ENCODE results near the gene DCD. TPM values are rescaled to one million over a fixed set of nuclear protein-coding genes. Genes with fewer than 3 reads are reported as not detected.

The DCD gene
- total and polyA plus RNA-seq, 2 of the 8 experiments (the other 6 are each of a cell fraction or from before 2014, with no cell fraction given), result not detected

GRCh38 chr12:54697851-54698250 lies 49.7 kb upstream of the DCD start:
- H2BK5ac ChIP-seq (ENCODE audit: low read depth, low read length), result no peak overlapping the region
- H2AK5ac ChIP-seq (ENCODE audit: low read depth, low read length), result no peak overlapping the region
- no peak overlapping the region for H3K27ac ChIP-seq (ENCODE audit: low read depth, low read length)
- H3K23ac ChIP-seq (ENCODE audit: insufficient read length), result no peak overlapping the region
- H3K79me2 ChIP-seq (ENCODE audit: control insufficient read depth in 1 of 2, insufficient read depth in 2 of 2, low read length in 2 of 2), result no peaks in the 10 kb centered on the region
- DNase-seq (ENCODE audit: low read depth in 1 of 2, low spot score in 2 of 2) (no peak), FAIRE-seq (no peak)
- H3K56ac ChIP-seq (replicated peaks; ENCODE audit: insufficient read length, low read depth, low read length), result no peak overlapping the region
- H2BK120ac ChIP-seq (replicated peaks; ENCODE audit: low read depth, low read length), result no peak overlapping the region
- TF ChIP-seq JUN (IDR thresholded peaks at IDR 0.05; ENCODE audit: low read depth, low read length) (no peak), GABPA (IDR thresholded peaks at IDR 0.05; ENCODE audit: borderline replicate concordance, insufficient read depth, low read length) (no peak), PHF8 (conservative IDR thresholded peaks at IDR 0.05; ENCODE audit: low read depth, low read length) (no peak), SIRT6 (IDR thresholded peaks at IDR 0.05; ENCODE audit: low read length) (no peak), KDM4A (IDR thresholded peaks at IDR 0.05; ENCODE audit: low read depth, low read length, severe bottlenecking) (no peak), EZH2 (IDR thresholded peaks at IDR 0.05; ENCODE audit: low read depth, low read length, severe bottlenecking) (no peak), EP300 (IDR thresholded peaks at IDR 0.05; ENCODE audit: borderline replicate concordance in 1 of 2, low read depth in 2 of 2, low read length in 2 of 2) (no peak), SP2 (IDR thresholded peaks at IDR 0.05; ENCODE audit: low read length) (no peak), TAF7 (optimal IDR thresholded peaks at IDR 0.05; ENCODE audit: borderline replicate concordance, low read depth, low read length) (no peak), YY1 (IDR thresholded peaks at IDR 0.05; ENCODE audit: low read depth, low read length) (no peak), KDM5A (IDR thresholded peaks at IDR 0.05; ENCODE audit: low read length) (no peak), RBBP5 (IDR thresholded peaks at IDR 0.05; ENCODE audit: borderline replicate concordance, low read depth, low read length) (no peak)
- CTCF ChIA-PET (ENCODE audit: partially characterized antibody), result interaction anchor here (1.0 to 1.4 kb wide), 2 partner anchors 9 to 27 kb away, joined by 3 read pairs; no protein-coding TSS in a partner anchor
- H2BK12ac ChIP-seq (ENCODE audit: low read depth, low read length), result no peak overlapping the region
- no peak overlapping the region for H4K8ac ChIP-seq (ENCODE audit: extremely low read depth, insufficient read depth, low read length)
- no peaks in the 10 kb centered on the region for H3K4me1 ChIP-seq (replicated peaks in 1 of 4; ENCODE audit: control insufficient read depth in 3 of 4, insufficient read depth in 4 of 4, low read length in 3 of 4)
- H2BK15ac ChIP-seq (ENCODE audit: low read length), result no peak overlapping the region
- no peaks in the 10 kb centered on the region for H3K36me3 ChIP-seq (ENCODE audit: control insufficient read depth in 2 of 4, insufficient read depth in 4 of 4, low read length in 3 of 4)
- H4K91ac ChIP-seq (replicated peaks; ENCODE audit: insufficient read length, low read length), result no peak overlapping the region
- H3K23me2 ChIP-seq (ENCODE audit: low read depth, low read length), result no peaks in the 10 kb centered on the region
- H4K5ac ChIP-seq (ENCODE audit: insufficient read length, low read depth, low read length), result no peak overlapping the region
- H3K79me1 ChIP-seq (ENCODE audit: low read depth, low read length), result no peaks in the 10 kb centered on the region
- H3K27me3 ChIP-seq (replicated peaks in 1 of 4; ENCODE audit: control insufficient read depth in 3 of 4, extremely low read depth in 1 of 4, insufficient read depth in 3 of 4, low read length in 3 of 4), result no peaks in the 10 kb centered on the region
- POLR2A ChIA-PET (ENCODE audit: partially characterized antibody), result no interaction called here
- H3K18ac ChIP-seq (ENCODE audit: extremely low read depth, low read length), result no peak overlapping the region
- no peak overlapping the region for H3K4ac ChIP-seq (replicated peaks; ENCODE audit: insufficient read length, low read depth, low read length)
- no peak overlapping the region for H3K9ac ChIP-seq (replicated peaks in 1 of 4; ENCODE audit: extremely low read depth in 1 of 4, low read depth in 3 of 4, low read length in 3 of 4)
- no peak overlapping the region for H3K4me2 ChIP-seq (ENCODE audit: insufficient read depth in 1 of 2, low read depth in 2 of 2, low read length in 2 of 2)
- no peak overlapping the region for H3K4me3 ChIP-seq (ENCODE audit: extremely low read depth in 1 of 4, insufficient read depth in 2 of 4, low read depth in 3 of 4, low read length in 4 of 4)
- H2AFZ ChIP-seq (ENCODE audit: low read length), result no peak overlapping the region
- no peaks in the 10 kb centered on the region for H3K9me3 ChIP-seq (ENCODE audit: insufficient read depth in 2 of 2, low read depth in 1 of 2, low read length in 1 of 2)
- H4K20me1 ChIP-seq (replicated peaks in 1 of 2; ENCODE audit: control insufficient read depth in 1 of 2, insufficient read depth in 2 of 2, low read length in 2 of 2), result no peaks in the 10 kb centered on the region
- 71% methylated on average over 1 of the region's 1 CpG; no CpG with 5 or more reads in 1 of the 2 experiments for WGBS, 2 experiments (ENCODE audit: extremely low coverage in 1 of 2, insufficient coverage in 1 of 2, insufficient read length in 1 of 2, insufficient replicate concordance in 2 of 2, low coverage in 1 of 2, low lambda C conversion rate in 2 of 2, missing lambda C conversion rate in 1 of 2)
- H3K14ac ChIP-seq (ENCODE audit: insufficient read length), result no peak overlapping the region
- H2BK20ac ChIP-seq (ENCODE audit: low read length), result no peak overlapping the region
